Measurements from ENCODE around the gene ITPRIPL1.

The ITPRIPL1 gene

GRCh38 chr2:96318723-96319122 lies 6.4 kb upstream of the ITPRIPL1 start:
- no peak for TF ChIP-seq CTCF (IDR thresholded peaks at IDR 0.05; ENCODE audit: insufficient read depth, low read length, poor library complexity, severe bottlenecking)
- Histone ChIP-seq H3K36me3 (ENCODE audit: control insufficient read depth, insufficient read depth, low read length) (no peaks in the 10 kb centered on the region), H3K27me3 (replicated peaks; ENCODE audit: control insufficient read depth, insufficient read depth, low read length) (no peaks in the 10 kb centered on the region), H3K4me3 (replicated peaks; ENCODE audit: low read depth, low read length) (no peak overlapping the region)
- no peak for DNase-seq (ENCODE audit: extremely low read depth, insufficient read length)

GRCh38 chr2:96319396-96319795 lies 5.7 kb upstream of the ITPRIPL1 start:
- Histone ChIP-seq H3K36me3 (ENCODE audit: control insufficient read depth, insufficient read depth, low read length) (no peaks in the 10 kb centered on the region), H3K27me3 (replicated peaks; ENCODE audit: control insufficient read depth, insufficient read depth, low read length) (no peaks in the 10 kb centered on the region), H3K4me3 (replicated peaks; ENCODE audit: low read depth, low read length) (no peak overlapping the region)
- DNase-seq (ENCODE audit: extremely low read depth, insufficient read length) = no peak
- no peak for TF ChIP-seq CTCF (IDR thresholded peaks at IDR 0.05; ENCODE audit: insufficient read depth, low read length, poor library complexity, severe bottlenecking)

GRCh38 chr2:96320326-96320725 lies 4.8 kb upstream of the ITPRIPL1 start:
- Histone ChIP-seq H3K27me3 (replicated peaks; ENCODE audit: control insufficient read depth, insufficient read depth, low read length) (no peaks in the 10 kb centered on the region), H3K4me3 (replicated peaks; ENCODE audit: low read depth, low read length) (peak overlapping the region; percentile 84), H3K36me3 (ENCODE audit: control insufficient read depth, insufficient read depth, low read length) (no peaks in the 10 kb centered on the region)
- DNase-seq (ENCODE audit: extremely low read depth, insufficient read length) = no peak
- TF ChIP-seq CTCF (IDR thresholded peaks at IDR 0.05; ENCODE audit: insufficient read depth, low read length, poor library complexity, severe bottlenecking) = no peak

GRCh38 chr2:96320728-96321622 lies 4.1 kb upstream of the ITPRIPL1 start:
- no peak for TF ChIP-seq CTCF (IDR thresholded peaks at IDR 0.05; ENCODE audit: insufficient read depth, low read length, poor library complexity, severe bottlenecking)
- Histone ChIP-seq H3K4me3 (replicated peaks; ENCODE audit: low read depth, low read length) (peak overlapping the region; percentile 84), H3K36me3 (ENCODE audit: control insufficient read depth, insufficient read depth, low read length) (no peaks in the 10 kb centered on the region), H3K27me3 (replicated peaks; ENCODE audit: control insufficient read depth, insufficient read depth, low read length) (no peaks in the 10 kb centered on the region)
- DNase-seq (ENCODE audit: extremely low read depth, insufficient read length) = no peak

GRCh38 chr2:96323849-96324248 lies 1.3 kb upstream of the ITPRIPL1 start:
- DNase-seq (ENCODE audit: extremely low read depth, insufficient read length) = no peak
- Histone ChIP-seq H3K4me3 (replicated peaks; ENCODE audit: low read depth, low read length) (no peak overlapping the region), H3K27me3 (replicated peaks; ENCODE audit: control insufficient read depth, insufficient read depth, low read length) (no peaks in the 10 kb centered on the region), H3K36me3 (ENCODE audit: control insufficient read depth, insufficient read depth, low read length) (peaks cover 2% of the 10 kb centered on the region)
- TF ChIP-seq CTCF (IDR thresholded peaks at IDR 0.05; ENCODE audit: insufficient read depth, low read length, poor library complexity, severe bottlenecking) = no peak

Measured in GM06990 (cell line).